Ovary (tissue), 9 donors: ENCODE data around the gene TMEM250. TPM values are rescaled to one million over a fixed set of nuclear protein-coding genes. Genes with fewer than 3 reads are reported as not detected.

Experiments used
- DNase-seq, 5 donors: peaks; one replicate each; pipeline ENCODE4 v3.0.0-alpha.2; 2019 to 2020
- H3K27ac ChIP-seq, 2 donors: fragments of 200-600 bp; one replicate each; pipeline versions ENCODE4 v1.5.1 to v1.8.0; 2019 to 2022
- H3K27me3 ChIP-seq: fragments of 200-600 bp; one replicate; pipeline ENCODE4 v1.8.0; 2022
- H3K36me3 ChIP-seq: fragments of 200-600 bp; sonication (generic); one replicate; pipeline ENCODE4 v1.5.1; 2019
- H3K4me1 ChIP-seq: one replicate; pipeline ENCODE4 v1.8.1; 2013; ENCODE audit warnings: mild to moderate bottlenecking, moderate library complexity; ENCODE audit not compliant: insufficient read depth
- H3K4me3 ChIP-seq: fragments of 200-600 bp; sonication (generic); one replicate; pipeline ENCODE4 v1.5.1; 2017
- H3K9me3 ChIP-seq, 2 donors: fragments of 200-600 bp in 1 of 2; sonication (generic) in 1 of 2; one replicate each; pipeline versions ENCODE4 v1.5.1 to v1.8.1; 2013 to 2019; ENCODE audit warnings: mild to moderate bottlenecking in 1 of 2, moderate library complexity in 1 of 2
- CTCF ChIP-seq, 3 donors: fragments of 450-650 bp in 2 of 3; fragments of 200-600 bp in 1 of 3; IDR thresholded peaks; one replicate each; pipeline versions ENCODE4 v1.5.1 to v1.8.0; 2016 to 2022; ENCODE audit warnings: antibody characterized with exemption in 3 of 3, mild to moderate bottlenecking in 1 of 3
- EP300 ChIP-seq: sonication (generic); formaldehyde crosslinking; IDR thresholded peaks from one replicate; pipeline ENCODE4 v1.6.1; 2017; ENCODE audit warnings: antibody characterized with exemption
- POLR2A ChIP-seq: fragments of 450-650 bp; IDR thresholded peaks from one replicate; pipeline ENCODE4 v1.6.1; 2017; ENCODE audit warnings: antibody characterized with exemption, mild to moderate bottlenecking, moderate library complexity
- WGBS, 3 donors: extraction: QIAGEN DNeasy Blood & Tissue Kit in 1 of 3; methylation state at CpG; one replicate each; pipeline versions ENCODE4 v1.1.5 to v1.1.7; 2013 to 2017; 5-methylcytosine and 5-hydroxymethylcytosine counted together
- intact Hi-C, 4 donors: fragments of 100-400 bp; cut with DNase I; formaldehyde crosslinking; loops; one replicate each; pipeline versions ENCODE4 v1.11.0 to v1.15.1; 2022 to 2023
- polyA plus RNA-seq, 2 donors: library from polyadenylated mRNA; stranded (reverse); fragments of 200-250 nt in 1 of 2; fragments of 350-450 nt in 1 of 2; fragmentation: Illumina TruSeq in 1 of 2; extraction: RNeasy Lipid Tissue Mini Kit (QIAGEN cat#74804) in 1 of 2; gene quantifications; one replicate each; pipeline ENCODE4 v1.2.3, GENCODE V29; 2013 to 2014
- total RNA-seq, 7 donors: library from RNA; depleted of rRNA in 2 of 7; stranded (reverse); fragments of >200 nt in 2 of 7; fragmentation: NEBNext Ultra II Directional in 3 of 7; extraction: Animal tissue kit (Norgen Biotek cat#: 25700) in 3 of 7; gene quantifications; one replicate each; pipeline versions ENCODE4 v1.1.0 to v1.2.4, GENCODE V29; 2016 to 2023
- donor health status: DM: no; HTN: no; CAD: no; lungs with moderate emphysema.
- donor health status: DM: no; HTN: no; CAD: no.
- donor health status: Bipolar disorder and iron deficiency.
- donor health status: DM: yes; HTN: yes; CAD: no.
- donor health status: DM: no; HTN: no; CAD: no.
- donor health status: DM: yes; HTN: yes; CAD: no.

TMEM250 gene
- total and polyA plus RNA-seq, 9 donors = 3.7 to 35.2 (median 24.8) TPM

- H3K9me3 ChIP-seq = no peaks in the 10 kb centered on the region
- H3K4me3 ChIP-seq = no peak overlapping the region
- WGBS, 3 donors = 24 to 37% (median 33%) methylated on average over 23 to 35 of the region's 35 CpGs
- intact Hi-C loops = loop anchor here in 2 of 4 donors (5.0 to 10.0 kb wide), 2 partner anchors 134 to 237 kb away; no protein-coding TSS in a partner anchor
- H3K4me1 ChIP-seq = no peaks in the 10 kb centered on the region
- H3K27ac ChIP-seq = no peak overlapping the region
- DNase-seq = no peak
- no peak for TF ChIP-seq POLR2A
- no peak for TF ChIP-seq EP300
- TF ChIP-seq CTCF (IDR thresholded peaks at IDR 0.05) = no peak
- H3K27me3 ChIP-seq = no peaks in the 10 kb centered on the region
- no peaks in the 10 kb centered on the region for H3K36me3 ChIP-seq
Observed at GRCh38 chr9:136147890-136148714, 29.4 kb upstream of the TMEM250 start.

- 54 to 63% (median 54%) methylated on average over 20 to 22 of the region's 22 CpGs for WGBS, 3 donors
- Histone ChIP-seq H3K27me3 (no peaks in the 10 kb centered on the region), H3K4me3 (no peak overlapping the region), H3K36me3 (no peaks in the 10 kb centered on the region), H3K9me3 (no peaks in the 10 kb centered on the region), H3K4me1 (no peaks in the 10 kb centered on the region), H3K27ac (no peak overlapping the region)
- TF ChIP-seq EP300 (no peak), CTCF (IDR thresholded peaks at IDR 0.05) (no peak), POLR2A (no peak)
- intact Hi-C loops = loop anchor here in 2 of 4 donors (5.0 to 10.0 kb wide), 2 partner anchors 135 to 238 kb away; no protein-coding TSS in a partner anchor
- DNase-seq = peak in 1 of 5 donors; percentile 5
Observed at GRCh38 chr9:136147038-136147889, 28.6 kb upstream of the TMEM250 start.

- no peaks in the 10 kb centered on the region for H3K27me3 ChIP-seq
- no peaks in the 10 kb centered on the region for H3K9me3 ChIP-seq
- WGBS, 3 donors = 59 to 60% (median 59%) methylated on average over 33 of the region's 33 CpGs
- intact Hi-C loops = loop anchor here in 2 of 4 donors (5.0 to 10.0 kb wide), 2 partner anchors 136 to 238 kb away; no protein-coding TSS in a partner anchor
- no peaks in the 10 kb centered on the region for H3K4me1 ChIP-seq
- no peaks in the 10 kb centered on the region for H3K36me3 ChIP-seq
- H3K4me3 ChIP-seq = no peak overlapping the region
- peak in 1 of 5 donors; percentile 8 for DNase-seq
- no peak overlapping the region for H3K27ac ChIP-seq
- no peak for TF ChIP-seq POLR2A
- TF ChIP-seq EP300 = no peak
- TF ChIP-seq CTCF (IDR thresholded peaks at IDR 0.05) = no peak
Observed at GRCh38 chr9:136146126-136147037, 27.7 kb upstream of the TMEM250 start.
